DMS79 (cell line): ENCODE results near the gene TYROBP.
"Not testable (repeated sequence)": the region's sequence is repeated elsewhere in the genome, so short reads cannot be mapped to it uniquely, and the experiment has no call there.

Experiments
- DNase-seq: peaks from one replicate; lab custom pipeline; 2025; lab: John Stamatoyannopoulos, UW

The TYROBP gene

GRCh38 chr19:35908010-35908441 is at the start of gene TYROBP:
TYROBP (minus strand) TSS chr19:35908295; CDS start chr19:35908228, 67 bp downstream.
- no peak for DNase-seq

DNA sequence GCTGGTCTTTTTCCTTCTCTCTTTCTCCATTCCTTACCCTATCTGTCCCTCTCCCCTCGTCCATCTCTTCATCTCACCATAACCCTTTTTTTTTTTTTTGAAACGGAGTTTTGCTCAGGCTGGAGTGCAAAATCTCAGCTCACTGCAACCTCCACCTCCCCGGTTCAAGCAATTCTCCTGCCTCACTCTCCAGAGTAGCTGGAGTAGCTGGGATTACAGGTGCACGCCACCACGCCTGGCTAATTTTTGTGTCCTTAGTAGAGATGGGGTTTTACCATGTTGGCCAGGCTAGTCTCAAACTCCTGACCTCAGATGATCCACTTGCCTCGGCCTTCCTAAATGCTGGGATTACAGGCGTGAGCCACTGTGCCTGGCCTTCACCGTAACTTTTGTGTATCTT is 49.3 kb upstream of the TYROBP start:
- DNase-seq: not testable (repeated sequence)

DNA sequence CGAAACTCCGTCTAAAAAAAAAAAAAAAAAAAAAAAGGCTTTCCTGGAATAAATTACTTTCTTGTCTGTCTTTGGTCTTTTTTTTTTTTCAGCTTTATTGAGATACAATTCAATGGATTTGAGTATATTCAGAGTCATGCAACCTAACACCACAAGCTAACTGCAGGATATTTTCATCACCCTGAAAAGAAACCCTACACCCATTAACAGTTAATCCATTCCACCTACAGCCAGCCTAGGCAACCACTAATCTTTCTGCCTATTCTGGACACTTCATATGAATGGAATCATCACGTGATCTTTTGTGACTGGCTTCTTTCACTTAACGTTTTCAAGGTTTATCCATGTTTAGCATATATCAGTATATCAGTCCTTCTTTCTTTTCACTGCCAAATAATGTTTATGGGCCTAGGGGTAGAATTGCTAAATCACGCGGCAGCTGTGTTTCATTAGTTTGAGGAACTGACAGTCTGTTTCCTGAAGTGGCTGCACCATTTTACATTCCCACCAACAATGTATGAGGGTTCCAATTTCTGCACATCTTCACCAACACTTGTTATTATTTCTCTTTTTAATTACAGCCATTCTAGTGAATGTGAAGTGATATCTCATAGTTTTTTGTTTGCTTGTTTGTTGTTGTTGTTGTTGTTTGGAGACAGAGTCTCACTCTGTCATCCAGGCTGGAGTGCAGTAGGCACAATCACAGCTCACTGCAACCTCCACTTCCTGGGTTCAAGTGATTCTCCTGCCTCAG is 48.0 kb upstream of the TYROBP start:
- DNase-seq: no peak

- no peak for DNase-seq
These were observed 41.0 kb upstream of the TYROBP start for GRCh38 chr19:35949131-35949530.

DNA sequence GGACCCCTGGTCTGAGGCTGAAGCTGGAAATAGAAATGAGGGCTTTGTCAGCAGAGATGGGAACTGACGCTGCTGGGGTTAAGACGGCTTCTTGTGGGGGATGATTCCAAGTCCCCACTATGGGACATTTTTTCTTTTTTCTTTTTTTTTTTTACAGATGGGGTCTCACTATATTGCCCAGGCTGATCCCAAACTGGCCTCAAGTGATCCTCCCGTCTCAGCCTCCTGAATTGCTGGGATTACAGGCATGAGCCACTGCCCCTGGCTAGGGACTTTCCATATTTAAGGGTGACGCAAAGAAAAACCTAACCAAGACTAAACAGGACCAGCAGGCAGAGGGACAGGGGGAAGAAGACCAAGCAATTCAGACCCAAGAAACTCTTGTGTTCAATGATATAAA is 38.1 kb upstream of the TYROBP start:
- DNase-seq: no peak

DNA sequence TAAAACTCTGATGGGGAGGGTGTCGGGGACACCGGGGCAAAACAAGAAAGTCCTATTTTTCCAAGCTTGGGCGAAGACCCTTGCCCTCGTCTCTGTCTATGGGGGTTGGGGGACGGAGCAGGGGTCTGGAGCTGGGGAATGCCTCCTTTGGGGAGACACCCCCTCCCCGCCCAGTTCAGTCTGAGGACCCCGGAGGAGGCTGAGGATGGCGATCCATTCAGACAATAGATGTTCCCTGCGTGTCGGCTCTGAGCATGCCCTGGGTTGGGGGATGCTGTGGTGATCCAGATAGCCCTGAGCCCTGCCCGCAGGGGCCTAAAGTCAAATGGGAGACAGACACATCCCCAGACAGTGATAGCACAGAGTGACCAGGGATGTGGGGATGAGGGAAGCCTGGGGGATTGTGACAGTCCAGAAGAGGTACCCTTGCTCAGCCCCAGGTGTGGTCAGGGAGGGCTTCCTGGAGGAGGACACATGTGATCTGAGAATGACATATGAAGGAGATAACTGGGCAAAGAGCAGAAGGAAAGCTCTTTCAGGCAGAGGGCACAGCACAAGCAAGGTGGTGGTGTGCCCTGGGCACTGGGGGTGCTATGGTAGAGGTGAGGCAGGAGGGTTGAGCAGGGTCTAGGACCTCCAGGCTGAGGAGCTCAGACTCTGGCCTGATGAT is 37.2 kb upstream of the TYROBP start:
- DNase-seq: no peak

DNA sequence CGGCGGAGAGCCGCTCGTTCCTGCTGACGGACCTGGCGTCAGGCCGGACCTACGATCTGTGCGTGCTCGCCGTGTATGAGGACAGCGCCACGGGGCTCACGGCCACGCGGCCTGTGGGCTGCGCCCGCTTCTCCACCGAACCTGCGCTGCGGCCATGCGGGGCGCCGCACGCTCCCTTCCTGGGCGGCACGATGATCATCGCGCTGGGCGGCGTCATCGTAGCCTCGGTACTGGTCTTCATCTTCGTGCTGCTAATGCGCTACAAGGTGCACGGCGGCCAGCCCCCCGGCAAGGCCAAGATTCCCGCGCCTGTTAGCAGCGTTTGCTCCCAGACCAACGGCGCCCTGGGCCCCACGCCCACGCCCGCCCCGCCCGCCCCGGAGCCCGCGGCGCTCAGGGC is 36.5 kb upstream of the TYROBP start:
- DNase-seq: no peak

DNA sequence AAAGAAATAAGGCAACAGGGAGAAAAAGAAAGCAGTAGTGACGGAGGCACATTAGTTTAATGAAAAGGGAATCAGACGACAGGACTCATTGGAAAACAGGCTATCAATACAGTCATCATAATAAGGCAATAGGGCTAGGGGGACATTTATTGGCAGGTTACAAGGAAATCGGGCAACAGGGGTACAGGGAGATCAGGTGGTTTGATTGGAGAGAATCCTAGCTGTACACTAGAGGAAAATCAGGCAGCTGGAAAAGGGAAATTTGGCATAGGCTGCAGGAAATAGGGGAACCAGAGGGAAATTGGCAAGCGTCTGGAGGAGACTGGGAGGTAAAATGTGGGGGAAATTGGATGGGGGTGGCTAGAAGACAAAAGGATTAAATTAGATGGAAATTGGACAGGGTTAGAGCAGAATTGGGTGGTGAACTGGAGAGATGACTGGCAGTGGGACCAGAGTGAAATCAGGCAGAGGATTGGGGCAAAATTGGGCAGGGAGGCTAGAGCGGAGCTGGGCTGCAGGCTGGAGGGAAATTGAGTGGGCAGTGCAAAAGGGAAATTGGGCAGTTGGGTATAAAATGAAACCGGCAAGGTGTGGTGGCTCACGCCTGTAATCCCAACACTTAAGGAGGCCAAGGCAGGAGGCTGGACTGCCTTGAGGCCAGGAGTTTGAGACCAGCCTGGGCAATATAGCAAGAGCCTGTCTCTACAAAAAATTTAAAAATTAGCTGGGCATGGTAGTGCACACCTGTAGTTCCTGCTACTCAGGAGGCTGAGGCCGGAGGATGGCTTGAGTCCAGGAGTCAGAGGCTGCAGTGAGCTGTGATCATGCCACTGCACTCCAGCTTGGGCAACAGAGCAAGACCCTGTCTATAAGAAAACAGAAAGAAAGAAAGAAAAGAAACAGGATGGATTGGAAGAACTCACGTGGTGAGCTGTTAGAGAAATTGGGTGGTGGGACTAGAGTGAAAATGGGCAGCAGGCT is 35.5 kb upstream of the TYROBP start:
- DNase-seq: no peak

DNA sequence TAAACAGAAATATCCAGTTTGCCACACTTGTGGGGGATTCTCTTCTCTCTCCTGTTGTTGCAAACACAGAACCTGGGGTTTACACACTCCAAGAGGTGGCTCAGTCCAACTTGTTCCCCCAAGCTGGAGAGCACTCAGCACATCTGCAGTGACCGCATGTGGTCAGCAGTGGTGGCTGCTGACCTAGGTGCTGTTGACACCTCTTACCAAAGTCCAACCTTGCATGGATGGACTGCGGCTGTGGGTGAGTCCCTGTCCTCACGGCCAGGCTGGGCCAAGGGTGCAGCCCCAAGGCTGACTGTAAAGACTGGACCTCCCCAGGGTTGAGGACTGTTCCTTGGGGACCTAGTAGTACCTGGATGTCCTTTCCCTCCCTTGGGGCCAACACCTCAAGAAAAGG is 34.1 kb upstream of the TYROBP start:
- no peak for DNase-seq

DNA sequence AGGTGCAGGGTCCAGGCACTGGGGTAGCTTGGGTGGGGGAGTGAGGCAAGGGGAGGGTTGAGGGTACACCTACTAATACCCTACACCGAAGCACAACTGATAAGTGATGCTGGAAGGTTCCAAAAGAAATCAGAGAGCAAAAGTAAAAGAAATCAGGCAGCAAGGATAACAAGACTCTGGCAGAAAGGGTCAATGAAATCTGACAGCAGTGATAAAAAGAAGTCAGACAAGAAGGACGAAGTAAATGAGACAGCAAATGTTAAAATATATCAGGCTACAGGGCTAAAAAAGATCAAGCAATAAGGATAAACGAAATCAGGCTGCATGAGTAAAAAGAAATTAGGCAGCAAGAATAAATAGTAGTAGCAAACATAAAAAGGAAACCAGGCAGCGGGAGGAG is 32.7 kb upstream of the TYROBP start:
- no peak for DNase-seq

GRCh38 chr19:35940078-35940775 is 32.1 kb upstream of the TYROBP start:
- DNase-seq: no peak

- no peak for DNase-seq
These were observed 31.4 kb upstream of the TYROBP start for GRCh38 chr19:35939307-35940077.

DNA sequence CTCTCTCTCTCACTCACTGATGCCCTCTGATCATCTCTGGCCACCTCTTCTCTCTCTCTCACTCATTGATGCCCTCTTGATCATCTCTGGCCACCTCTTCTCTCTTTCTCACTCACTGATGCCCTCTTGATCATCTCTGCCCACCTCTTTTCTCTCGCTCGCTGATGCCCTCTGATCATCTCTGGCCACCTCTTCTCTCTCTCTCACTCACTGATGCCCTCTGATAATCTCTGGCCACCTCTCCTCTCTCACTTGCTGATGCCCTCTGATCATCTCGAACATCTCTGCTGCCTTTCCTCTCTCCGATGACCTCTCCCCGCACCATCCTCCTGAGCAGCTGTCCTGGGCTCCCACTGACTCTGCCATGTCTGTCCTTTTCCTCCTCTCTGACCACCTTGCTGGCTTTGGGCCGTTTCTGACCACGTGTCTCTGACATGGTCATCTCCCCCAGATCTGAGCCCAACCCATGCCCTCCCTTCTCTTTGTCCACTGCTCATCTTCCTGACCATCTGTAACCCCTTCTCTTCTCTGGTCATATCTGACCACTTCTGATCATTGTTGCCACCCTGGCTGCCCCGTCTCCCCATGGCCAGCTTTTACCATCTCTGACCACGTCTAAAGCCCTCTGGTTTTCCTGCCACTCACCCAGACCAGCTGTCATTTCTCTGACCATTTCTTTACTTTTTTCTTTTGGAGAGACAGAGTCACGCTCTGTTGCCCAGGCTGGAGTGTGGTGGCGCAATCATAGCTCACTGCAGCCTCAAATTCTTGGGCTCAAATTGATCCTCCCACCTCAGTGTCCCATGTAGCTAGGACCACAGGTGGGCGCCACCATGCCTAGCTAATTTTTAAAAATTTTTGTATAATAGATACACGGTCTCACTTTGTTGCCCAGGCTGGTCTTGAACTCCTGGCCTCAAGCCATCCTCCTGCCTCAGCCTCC is 30.5 kb upstream of the TYROBP start:
- no peak for DNase-seq

DNA sequence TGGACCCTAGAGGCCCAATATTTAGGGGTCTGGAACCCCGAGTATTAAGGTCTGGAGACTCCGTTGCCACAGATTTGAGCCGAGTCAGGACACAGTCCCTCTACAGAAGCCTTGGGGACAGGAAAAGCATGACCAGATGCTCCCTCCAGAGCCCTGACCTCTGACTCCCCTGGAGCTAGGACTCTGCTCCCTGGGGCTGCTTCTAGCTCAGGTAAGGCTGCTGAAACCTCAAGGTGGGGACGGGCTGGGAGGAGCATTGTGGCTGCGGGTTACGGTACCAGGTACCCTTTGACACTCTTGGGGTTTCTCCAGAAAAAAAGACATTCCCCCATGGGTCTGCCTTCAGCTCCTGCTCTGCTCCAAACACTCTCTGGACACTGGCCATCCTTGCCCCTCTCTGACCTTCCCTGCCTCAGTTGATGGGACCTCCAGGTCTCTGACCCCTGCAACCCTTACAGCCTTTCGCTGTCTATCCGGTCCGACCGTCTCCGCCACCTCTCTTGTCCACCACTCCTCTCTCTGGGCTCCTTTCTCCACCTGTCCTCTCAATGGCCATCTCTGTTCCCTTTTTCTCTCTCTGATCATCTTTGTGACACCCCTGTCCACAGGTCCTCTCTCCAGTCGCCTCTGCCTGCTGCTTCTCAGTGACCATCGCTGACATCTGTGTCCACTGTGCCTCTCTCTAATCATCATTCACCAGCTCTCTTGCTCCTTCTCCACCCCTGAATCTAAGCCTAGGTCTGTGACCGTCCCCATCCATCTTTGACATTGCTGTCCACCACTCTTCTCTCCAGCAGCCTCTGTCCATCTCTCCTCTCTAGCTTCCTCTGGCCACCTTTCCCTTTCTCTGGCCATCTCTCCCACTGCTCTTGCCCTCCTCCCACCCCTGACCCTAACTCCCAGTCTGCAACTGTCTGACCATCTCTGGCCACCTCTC is 29.5 kb upstream of the TYROBP start:
- DNase-seq: no peak

DNA sequence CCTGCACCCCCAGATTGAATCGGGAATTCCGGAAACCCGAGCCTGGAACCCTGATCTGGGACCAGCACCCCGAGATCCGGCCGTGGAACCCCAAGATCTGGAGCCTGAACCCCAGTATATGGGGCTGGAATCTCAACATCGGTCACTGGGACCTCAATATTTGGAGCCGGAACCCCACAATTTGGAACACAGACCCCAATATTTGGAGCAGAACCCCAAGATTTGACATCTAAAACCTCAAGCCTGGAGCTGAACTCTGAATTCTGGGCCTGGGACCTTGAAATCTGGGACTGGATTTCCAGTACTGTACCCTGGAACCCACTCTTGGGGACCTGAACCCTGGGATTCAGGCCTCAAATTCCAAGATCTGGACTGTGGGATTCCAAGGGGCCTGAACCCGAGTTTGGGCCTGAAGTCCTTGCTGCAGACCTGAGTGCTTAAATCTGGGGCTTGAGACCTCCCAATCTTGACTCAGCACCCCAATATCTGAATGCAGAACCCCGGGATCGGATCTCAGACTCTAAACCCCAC is 28.7 kb upstream of the TYROBP start:
- no peak for DNase-seq

- DNase-seq: peak; percentile 35
These were observed 28.0 kb upstream of the TYROBP start, which contains the start of gene LRFN3 for GRCh38 chr19:35935911-35936737. LRFN3 (plus strand) TSS chr19:35936374; CDS start chr19:35939426, 3,052 bp downstream.

GRCh38 chr19:35932291-35932936 is 24.3 kb upstream of the TYROBP start:
- DNase-seq: no peak
